Activated naive CD8-positive, alpha-beta T cell (primary cell): ENCODE data around the gene MRAP.
A peak's percentile ranks its signal among the peaks of the same experiment; 100 is the strongest.
"Not testable (repeated sequence)": the region's sequence is repeated elsewhere in the genome, so short reads cannot be mapped to it uniquely, and the experiment has no call there.

Source experiments
- H3K27ac Mint-ChIP-seq: one replicate; pipeline ENCODE4 v1.8.0; 2021; ENCODE audit warnings: mixed read lengths
- H3K27me3 Mint-ChIP-seq: one replicate; pipeline ENCODE4 v1.8.0; 2021; ENCODE audit warnings: mixed read lengths
- H3K36me3 Mint-ChIP-seq: one replicate; pipeline ENCODE4 v1.8.0; 2021; ENCODE audit warnings: mixed read lengths
- H3K4me1 Mint-ChIP-seq: one replicate; pipeline ENCODE4 v1.8.0; 2021; ENCODE audit warnings: low read depth, mixed read lengths
- H3K4me3 Mint-ChIP-seq: one replicate; pipeline ENCODE4 v1.8.0; 2021; ENCODE audit warnings: mild to moderate bottlenecking, mixed read lengths
- H3K9me3 Mint-ChIP-seq: one replicate; pipeline ENCODE4 v1.8.0; 2021; ENCODE audit warnings: low read depth, mixed read lengths

Gene MRAP

GRCh38 chr21:32308696-32309095 is 10.0 kb downstream of the MRAP start:
- no peak overlapping the region for H3K4me3 Mint-ChIP-seq
- peaks cover 9% of the 10 kb centered on the region for H3K36me3 Mint-ChIP-seq
- H3K4me1 Mint-ChIP-seq, result peaks cover 6% of the 10 kb centered on the region
- no peaks in the 10 kb centered on the region for H3K27me3 Mint-ChIP-seq
- H3K9me3 Mint-ChIP-seq, result no peaks in the 10 kb centered on the region
- H3K27ac Mint-ChIP-seq, result no peak overlapping the region

- Mint-ChIP-seq H3K4me3 (no peak overlapping the region), H3K36me3 (peaks cover 9% of the 10 kb centered on the region), H3K27ac (no peak overlapping the region), H3K9me3 (no peaks in the 10 kb centered on the region), H3K27me3 (no peaks in the 10 kb centered on the region), H3K4me1 (peaks cover 6% of the 10 kb centered on the region)
Measured at GRCh38 chr21:32309906-32310460, 11.3 kb downstream of the MRAP start.

- H3K4me3 Mint-ChIP-seq, H3K4me1 Mint-ChIP-seq, H3K27me3 Mint-ChIP-seq, H3K9me3 Mint-ChIP-seq, H3K36me3 Mint-ChIP-seq: not testable (repeated sequence)
- H3K27ac Mint-ChIP-seq, result peak overlapping the region; percentile 61
Measured at GRCh38 chr21:32310976-32311375, 12.3 kb downstream of the MRAP start.

GRCh38 chr21:32311621-32312020 is 13.0 kb downstream of the MRAP start:
- Mint-ChIP-seq H3K27me3 (no peaks in the 10 kb centered on the region), H3K9me3 (no peaks in the 10 kb centered on the region), H3K27ac (no peak overlapping the region), H3K4me1 (peaks cover 6% of the 10 kb centered on the region), H3K36me3 (peaks cover 9% of the 10 kb centered on the region), H3K4me3 (no peak overlapping the region)

- H3K27ac Mint-ChIP-seq, result peak overlapping the region; percentile 41
Measured at GRCh38 chr21:32312326-32312725, 13.7 kb downstream of the MRAP start.

GRCh38 chr21:32312976-32313375 is 14.3 kb downstream of the MRAP start:
- Mint-ChIP-seq H3K27ac (no peak overlapping the region), H3K36me3 (peaks cover 9% of the 10 kb centered on the region), H3K4me3 (no peak overlapping the region), H3K4me1 (peaks cover 6% of the 10 kb centered on the region), H3K9me3 (no peaks in the 10 kb centered on the region), H3K27me3 (no peaks in the 10 kb centered on the region)

More at GRCh38 chr21:32312326-32312725, 13.7 kb downstream of the MRAP start:
- Mint-ChIP-seq H3K27me3 (no peaks in the 10 kb centered on the region), H3K36me3 (peaks cover 9% of the 10 kb centered on the region), H3K4me1 (peaks cover 6% of the 10 kb centered on the region), H3K9me3 (no peaks in the 10 kb centered on the region), H3K4me3 (no peak overlapping the region)

GRCh38 chr21:32314806-32315205 is 16.2 kb downstream of the MRAP start:
- no peaks in the 10 kb centered on the region for H3K27me3 Mint-ChIP-seq
- no peak overlapping the region for H3K27ac Mint-ChIP-seq
- H3K4me3 Mint-ChIP-seq, result no peak overlapping the region
- peaks cover 6% of the 10 kb centered on the region for H3K4me1 Mint-ChIP-seq
- no peaks in the 10 kb centered on the region for H3K9me3 Mint-ChIP-seq
- peaks cover 9% of the 10 kb centered on the region for H3K36me3 Mint-ChIP-seq

- Mint-ChIP-seq H3K27ac (no peak overlapping the region), H3K27me3 (no peaks in the 10 kb centered on the region), H3K4me3 (no peak overlapping the region)
Measured at GRCh38 chr21:32315511-32316281, 17.0 kb downstream of the MRAP start.

GRCh38 chr21:32316361-32317215 is 17.9 kb downstream of the MRAP start:
- no peak overlapping the region for H3K27ac Mint-ChIP-seq
- no peaks in the 10 kb centered on the region for H3K9me3 Mint-ChIP-seq
- H3K4me1 Mint-ChIP-seq, result no peaks in the 10 kb centered on the region
- no peak overlapping the region for H3K4me3 Mint-ChIP-seq
- peaks cover 5% of the 10 kb centered on the region for H3K36me3 Mint-ChIP-seq
- H3K27me3 Mint-ChIP-seq, result no peaks in the 10 kb centered on the region

More at GRCh38 chr21:32315511-32316281, 17.0 kb downstream of the MRAP start:
- Mint-ChIP-seq H3K9me3 (no peaks in the 10 kb centered on the region), H3K4me1 (peaks cover 6% of the 10 kb centered on the region), H3K36me3 (peaks cover 9% of the 10 kb centered on the region)

- no peaks in the 10 kb centered on the region for H3K27me3 Mint-ChIP-seq
- H3K36me3 Mint-ChIP-seq, result no peaks in the 10 kb centered on the region
- no peak overlapping the region for H3K4me3 Mint-ChIP-seq
- no peak overlapping the region for H3K27ac Mint-ChIP-seq
- H3K9me3 Mint-ChIP-seq, result no peaks in the 10 kb centered on the region
- no peaks in the 10 kb centered on the region for H3K4me1 Mint-ChIP-seq
Measured at GRCh38 chr21:32317726-32318125, 19.1 kb downstream of the MRAP start.

- Mint-ChIP-seq H3K27ac (no peak overlapping the region), H3K4me1 (no peaks in the 10 kb centered on the region), H3K9me3 (no peaks in the 10 kb centered on the region), H3K4me3 (no peak overlapping the region), H3K36me3 (peaks cover 2% of the 10 kb centered on the region), H3K27me3 (no peaks in the 10 kb centered on the region)
Measured at GRCh38 chr21:32319012-32319411, 20.4 kb downstream of the MRAP start.

- H3K27me3 Mint-ChIP-seq, result no peaks in the 10 kb centered on the region
- H3K4me3 Mint-ChIP-seq, result no peak overlapping the region
- no peaks in the 10 kb centered on the region for H3K9me3 Mint-ChIP-seq
- H3K36me3 Mint-ChIP-seq, result peaks cover 3% of the 10 kb centered on the region
- H3K4me1 Mint-ChIP-seq, result no peaks in the 10 kb centered on the region
- no peak overlapping the region for H3K27ac Mint-ChIP-seq
Measured at GRCh38 chr21:32320059-32320458, 21.4 kb downstream of the MRAP start.

GRCh38 chr21:32320726-32321125 is 22.1 kb downstream of the MRAP start:
- Mint-ChIP-seq H3K4me1 (no peaks in the 10 kb centered on the region), H3K4me3 (no peak overlapping the region), H3K36me3 (peaks cover 4% of the 10 kb centered on the region), H3K9me3 (no peaks in the 10 kb centered on the region), H3K27ac (no peak overlapping the region), H3K27me3 (no peaks in the 10 kb centered on the region)

- no peaks in the 10 kb centered on the region for H3K4me1 Mint-ChIP-seq
- H3K27ac Mint-ChIP-seq, result no peak overlapping the region
- H3K4me3 Mint-ChIP-seq, result no peak overlapping the region
- H3K9me3 Mint-ChIP-seq, result no peaks in the 10 kb centered on the region
- H3K36me3 Mint-ChIP-seq, result peaks cover 5% of the 10 kb centered on the region
- H3K27me3 Mint-ChIP-seq, result no peaks in the 10 kb centered on the region
Measured at GRCh38 chr21:32321480-32321879, 22.8 kb downstream of the MRAP start.

- peaks cover 2% of the 10 kb centered on the region for H3K4me1 Mint-ChIP-seq
- no peaks in the 10 kb centered on the region for H3K27me3 Mint-ChIP-seq
- H3K36me3 Mint-ChIP-seq, result peaks cover 9% of the 10 kb centered on the region
- H3K4me3 Mint-ChIP-seq, result no peak overlapping the region
- no peak overlapping the region for H3K27ac Mint-ChIP-seq
- H3K9me3 Mint-ChIP-seq, result no peaks in the 10 kb centered on the region
Measured at GRCh38 chr21:32322103-32322502, 23.4 kb downstream of the MRAP start.
